Measurements from ENCODE around the gene ZBTB7B. TPM values are rescaled to one million over a fixed set of nuclear protein-coding genes. Genes with fewer than 3 reads are reported as not detected.

The ZBTB7B gene
- total RNA-seq, 1 donor from 2014 or later = 89.5 TPM

GRCh38 chr1:155001675-155002463, 733 bp upstream of the ZBTB7B start:
- ATAC-seq (peak; percentile 66), DNase-seq (ENCODE audit: low spot score) (peak; percentile 100)

GRCh38 chr1:155003227-155003765, 694 bp downstream of the ZBTB7B start:
- ATAC-seq = no peak
- peak; percentile 59 for DNase-seq (ENCODE audit: low spot score)

GRCh38 chr1:155003766-155004351, 1.3 kb downstream of the ZBTB7B start:
- peak; percentile 21 for ATAC-seq
- peak; percentile 90 for DNase-seq (ENCODE audit: low spot score)

- ATAC-seq = no peak
- no peak for DNase-seq (ENCODE audit: low spot score)
Measured at GRCh38 chr1:155004352-155005075, 1.9 kb downstream of the ZBTB7B start.

- DNase-seq (ENCODE audit: low spot score) (peak; percentile 92), ATAC-seq (peak; percentile 44)
Measured at GRCh38 chr1:155005076-155006011, 2.7 kb downstream of the ZBTB7B start.

- DNase-seq (ENCODE audit: low spot score) = no peak
- ATAC-seq = no peak
Measured at GRCh38 chr1:155006601-155007101, 4.0 kb downstream of the ZBTB7B start.

GRCh38 chr1:155007251-155007828, 4.7 kb downstream of the ZBTB7B start:
- DNase-seq (ENCODE audit: low spot score) (peak; percentile 85), ATAC-seq (peak; percentile 32)

GRCh38 chr1:155008015-155008941, 5.7 kb downstream of the ZBTB7B start:
- no peak for ATAC-seq
- DNase-seq (ENCODE audit: low spot score) = peak; percentile 59

GRCh38 chr1:155009221-155009711, 6.7 kb downstream of the ZBTB7B start:
- ATAC-seq = no peak

GRCh38 chr1:155009742-155010141, 7.1 kb downstream of the ZBTB7B start:
- ATAC-seq = no peak
- no peak for DNase-seq (ENCODE audit: low spot score)

More at GRCh38 chr1:155009221-155009711, 6.7 kb downstream of the ZBTB7B start:
- no peak for DNase-seq (ENCODE audit: low spot score)

GRCh38 chr1:155010211-155010918, 7.8 kb downstream of the ZBTB7B start:
- DNase-seq (ENCODE audit: low spot score) = no peak
- no peak for ATAC-seq

- ATAC-seq (no peak), DNase-seq (ENCODE audit: low spot score) (no peak)
Measured at GRCh38 chr1:155011004-155011416, 8.4 kb downstream of the ZBTB7B start.

- ATAC-seq (no peak), DNase-seq (ENCODE audit: low spot score) (no peak)
Measured at GRCh38 chr1:155011437-155012025, 8.9 kb downstream of the ZBTB7B start.

GRCh38 chr1:155012026-155012546, 9.5 kb downstream of the ZBTB7B start:
- ATAC-seq (peak; percentile 39), DNase-seq (ENCODE audit: low spot score) (peak; percentile 69)

GRCh38 chr1:155012776-155013602, 10.4 kb downstream of the ZBTB7B start:
- no peak for ATAC-seq
- DNase-seq (ENCODE audit: low spot score) = no peak

GRCh38 chr1:155013632-155014031, 11.0 kb downstream of the ZBTB7B start:
- DNase-seq (ENCODE audit: low spot score) (no peak), ATAC-seq (no peak)
